DND-41 (cell line): ENCODE results near the gene TMEM51.

Source experiments
- ATAC-seq: fragments of 200-7000 bp; cut with Tn5 transposase; 3 replicates; pipeline ENCODE4 v1.9.1; 2021; ENCODE audit warnings: low read depth; ENCODE audit not compliant: insufficient read depth
- DNase-seq: peaks from one replicate; pipeline ENCODE4 v3.0.0-alpha.2; 2020
- H2AFZ ChIP-seq: 2 replicates; pipeline ENCODE4 v1.6.0; 2012; ENCODE audit warnings: low read depth, low read length
- H3K27ac ChIP-seq: 2 replicates; pipeline ENCODE4 v1.5.1; 2012; ENCODE audit warnings: low read length, inconsistent platforms
- H3K27me3 ChIP-seq: fragments of 200-600 bp; sonication (generic); 2 replicates; pipeline ENCODE4 v1.6.0; 2012; ENCODE audit warnings: low read length, mild to moderate bottlenecking, inconsistent platforms; ENCODE audit not compliant: insufficient read depth, poor library complexity
- H3K36me3 ChIP-seq: 2 replicates; pipeline ENCODE4 v1.5.1; 2012; ENCODE audit warnings: low read length, inconsistent platforms; ENCODE audit not compliant: insufficient read depth
- H3K4me1 ChIP-seq: 2 replicates; pipeline ENCODE4 v1.5.1; 2012; ENCODE audit warnings: mild to moderate bottlenecking, low read length; ENCODE audit not compliant: insufficient read depth
- H3K4me2 ChIP-seq: 2 replicates; pipeline ENCODE4 v1.6.0; 2012; ENCODE audit warnings: mild to moderate bottlenecking, moderate library complexity, low read length, inconsistent platforms; ENCODE audit not compliant: insufficient read depth
- H3K4me3 ChIP-seq, 2 experiments: fragments of 200-600 bp in 1 of 2; shearing (Covaris generic) in 1 of 2; 2 replicates each; pipeline ENCODE4 v1.5.1; 2012 to 2016; ENCODE audit warnings: inconsistent platforms in 2 of 2, low read length in 2 of 2, mild to moderate bottlenecking in 2 of 2, low read depth in 1 of 2, moderate library complexity in 1 of 2
- H3K79me2 ChIP-seq: 2 replicates; pipeline ENCODE4 v1.6.0; 2012; ENCODE audit warnings: low read length, inconsistent platforms; ENCODE audit not compliant: insufficient read depth
- H3K9ac ChIP-seq: 2 replicates; pipeline ENCODE4 v1.6.0; 2012; ENCODE audit warnings: low read depth, mild to moderate bottlenecking, inconsistent platforms, low read length, moderate library complexity
- H3K9me3 ChIP-seq: 2 replicates; pipeline ENCODE4 v1.5.1; 2012; ENCODE audit warnings: low read length, moderate library complexity, mild to moderate bottlenecking, inconsistent platforms; ENCODE audit not compliant: insufficient read depth, severe bottlenecking
- H4K20me1 ChIP-seq: 2 replicates; pipeline ENCODE4 v1.6.0; 2012; ENCODE audit warnings: low read length; ENCODE audit not compliant: insufficient read depth
- EZH2 ChIP-seq: IDR thresholded peaks from 3 replicates; pipeline ENCODE4 v1.6.1; 2012; ENCODE audit warnings: borderline replicate concordance, low read depth, mild to moderate bottlenecking, moderate library complexity, low read length, inconsistent platforms; ENCODE audit not compliant: severe bottlenecking
- TF ChIP-seq, protein P1 (sequence below): IDR thresholded peaks from 2 replicates; pipeline ENCODE4 v1.5.1; 2012; ENCODE audit warnings: borderline replicate concordance, low read length, moderate library complexity, mild to moderate bottlenecking; ENCODE audit not compliant: poor library complexity, severe bottlenecking; ENCODE audit errors: extremely low read depth

TMEM51 gene

DNA sequence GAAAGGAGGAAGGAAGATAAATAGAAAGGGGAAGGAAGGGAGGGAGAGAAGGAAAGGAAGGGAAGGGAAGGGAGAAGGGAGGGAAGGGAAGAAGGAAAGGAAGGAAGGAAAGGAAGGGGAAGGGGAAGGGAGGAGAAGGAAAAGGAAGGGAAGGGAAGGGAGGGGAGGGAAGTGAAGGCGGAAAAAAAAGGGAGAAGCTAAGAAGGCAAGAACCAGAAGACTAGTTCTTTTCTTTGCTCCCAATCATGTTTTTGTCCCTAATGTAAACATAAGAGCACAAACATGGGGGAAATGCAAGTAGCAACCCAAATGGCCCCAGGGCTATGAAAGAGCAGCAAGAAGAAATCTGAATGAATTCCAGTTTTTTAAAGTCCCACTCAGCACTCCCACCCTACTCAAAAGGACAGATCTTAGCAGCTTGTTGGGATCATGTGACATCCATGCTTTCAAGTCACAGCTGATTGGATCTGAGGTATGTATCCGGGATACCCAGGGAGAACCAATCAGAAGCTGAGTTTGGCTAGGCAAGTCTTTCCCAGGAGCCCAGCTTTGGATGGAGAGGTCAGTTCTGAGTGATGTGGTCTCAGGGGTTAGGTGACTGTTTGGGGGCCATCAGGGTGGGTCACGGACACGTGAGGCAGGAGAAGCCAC, 69.2 kb downstream of the TMEM51 start:
- H3K4me3 ChIP-seq = no peak overlapping the region
- TF ChIP-seq, protein P1, sequence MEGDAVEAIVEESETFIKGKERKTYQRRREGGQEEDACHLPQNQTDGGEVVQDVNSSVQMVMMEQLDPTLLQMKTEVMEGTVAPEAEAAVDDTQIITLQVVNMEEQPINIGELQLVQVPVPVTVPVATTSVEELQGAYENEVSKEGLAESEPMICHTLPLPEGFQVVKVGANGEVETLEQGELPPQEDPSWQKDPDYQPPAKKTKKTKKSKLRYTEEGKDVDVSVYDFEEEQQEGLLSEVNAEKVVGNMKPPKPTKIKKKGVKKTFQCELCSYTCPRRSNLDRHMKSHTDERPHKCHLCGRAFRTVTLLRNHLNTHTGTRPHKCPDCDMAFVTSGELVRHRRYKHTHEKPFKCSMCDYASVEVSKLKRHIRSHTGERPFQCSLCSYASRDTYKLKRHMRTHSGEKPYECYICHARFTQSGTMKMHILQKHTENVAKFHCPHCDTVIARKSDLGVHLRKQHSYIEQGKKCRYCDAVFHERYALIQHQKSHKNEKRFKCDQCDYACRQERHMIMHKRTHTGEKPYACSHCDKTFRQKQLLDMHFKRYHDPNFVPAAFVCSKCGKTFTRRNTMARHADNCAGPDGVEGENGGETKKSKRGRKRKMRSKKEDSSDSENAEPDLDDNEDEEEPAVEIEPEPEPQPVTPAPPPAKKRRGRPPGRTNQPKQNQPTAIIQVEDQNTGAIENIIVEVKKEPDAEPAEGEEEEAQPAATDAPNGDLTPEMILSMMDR = no peak
- no peak for TF ChIP-seq EZH2

GRCh38 chr1:15224259-15224869, 70.8 kb downstream of the TMEM51 start:
- TF ChIP-seq, protein P1 = no peak
- no peak for TF ChIP-seq EZH2
- Histone ChIP-seq H3K4me1 (no peaks in the 10 kb centered on the region), H3K4me2 (no peak overlapping the region), H2AFZ (no peak overlapping the region), H3K79me2 (no peaks in the 10 kb centered on the region), H3K4me3 (no peak overlapping the region), H3K27ac (no peak overlapping the region), H3K9me3 (no peaks in the 10 kb centered on the region), H3K36me3 (no peaks in the 10 kb centered on the region), H3K27me3 (peaks cover 3% of the 10 kb centered on the region), H4K20me1 (no peaks in the 10 kb centered on the region), H3K9ac (no peak overlapping the region)
- ATAC-seq (no peak), DNase-seq (no peak)

More for the DNA sequence above, 69.2 kb downstream of the TMEM51 start:
- H3K36me3 ChIP-seq = no peaks in the 10 kb centered on the region
- H3K4me1 ChIP-seq = no peaks in the 10 kb centered on the region
- no peak overlapping the region for H3K27ac ChIP-seq
- no peak overlapping the region for H3K9ac ChIP-seq
- H3K4me2 ChIP-seq = no peak overlapping the region
- peaks cover 3% of the 10 kb centered on the region for H3K9me3 ChIP-seq
- no peak overlapping the region for H2AFZ ChIP-seq
- peaks cover 3% of the 10 kb centered on the region for H3K27me3 ChIP-seq
- DNase-seq (no peak), ATAC-seq (no peak)
- H3K79me2 ChIP-seq = no peaks in the 10 kb centered on the region
- H4K20me1 ChIP-seq = no peaks in the 10 kb centered on the region

DNA sequence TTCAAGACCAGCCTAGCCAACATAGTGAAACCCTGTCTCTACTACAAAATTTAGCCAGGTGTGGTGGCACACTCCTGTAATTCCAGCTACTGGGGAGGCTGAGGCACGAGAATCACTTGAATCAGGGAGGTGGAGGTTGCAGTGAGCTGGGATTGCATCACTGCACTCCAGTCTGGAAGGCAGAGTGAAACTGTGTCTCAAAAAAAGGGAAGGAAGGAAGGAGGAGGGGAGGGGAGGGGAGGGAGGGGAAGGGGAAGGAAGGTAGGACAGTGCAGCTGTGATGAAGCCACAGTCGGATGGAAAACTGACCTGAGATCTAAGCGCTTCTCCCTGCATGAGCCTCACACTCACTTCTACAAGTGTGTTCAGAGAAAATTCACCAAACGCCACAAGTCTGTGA, 71.4 kb downstream of the TMEM51 start:
- Histone ChIP-seq H3K36me3 (no peaks in the 10 kb centered on the region), H4K20me1 (no peaks in the 10 kb centered on the region), H3K9ac (no peak overlapping the region), H3K79me2 (no peaks in the 10 kb centered on the region), H3K4me3 (no peak overlapping the region), H3K27ac (no peak overlapping the region), H3K9me3 (no peaks in the 10 kb centered on the region), H2AFZ (no peak overlapping the region), H3K27me3 (peaks cover 3% of the 10 kb centered on the region), H3K4me2 (no peak overlapping the region), H3K4me1 (no peaks in the 10 kb centered on the region)
- no peak for ATAC-seq
- TF ChIP-seq, protein P1 = no peak
- no peak for TF ChIP-seq EZH2
- no peak for DNase-seq
